ENCODE measurements around the gene PDZK1IP1. TPM values are rescaled to one million over a fixed set of nuclear protein-coding genes. Genes with fewer than 3 reads are reported as not detected.

PDZK1IP1 gene
- polyA plus RNA-seq, 1 donor (not counting 4 experiments of a cell fraction or from before 2014, with no cell fraction given): 1.5 TPM

DNA sequence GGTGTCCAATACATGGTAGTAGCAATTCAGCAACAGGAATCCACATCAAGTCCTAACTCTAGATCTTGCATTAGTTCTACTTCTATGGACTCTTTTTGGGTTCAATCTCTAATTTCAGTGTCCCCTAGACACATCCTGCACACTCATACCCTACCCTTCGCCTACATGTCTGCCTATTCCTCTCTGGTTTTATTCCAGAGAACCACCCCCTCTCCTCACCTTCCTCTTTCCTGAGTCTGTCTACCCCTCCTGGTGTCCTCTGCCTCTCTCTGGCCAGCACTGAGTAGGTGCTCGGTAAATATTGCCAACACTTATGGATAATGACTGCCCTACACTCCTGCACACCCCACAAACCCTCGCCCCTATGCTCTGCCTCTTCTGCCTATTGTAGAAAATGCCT, 32.6 kb upstream of the PDZK1IP1 start:
- Histone ChIP-seq H3K27me3 (ENCODE audit: control insufficient read depth, extremely low read depth, insufficient read depth, low read length) (peaks cover 51% of the 10 kb centered on the region), H3K27ac (ENCODE audit: control insufficient read depth, insufficient read depth, low read length) (no peak overlapping the region), H3K9me3 (ENCODE audit: control insufficient read depth, low read depth, low read length) (no peaks in the 10 kb centered on the region), H4K20me1 (ENCODE audit: control insufficient read depth, extremely low read depth, insufficient read depth, low read length) (no peaks in the 10 kb centered on the region), H3K4me1 (ENCODE audit: control insufficient read depth, extremely low read depth, insufficient read depth, low read length) (no peaks in the 10 kb centered on the region), H3K36me3 (ENCODE audit: control insufficient read depth in 2 of 2, extremely low read depth in 1 of 2, insufficient read depth in 2 of 2, low read length in 2 of 2) (no peaks in the 10 kb centered on the region), H3K4me2 (ENCODE audit: control insufficient read depth, extremely low read depth, insufficient read depth, low read depth, low read length) (no peak overlapping the region), H3K4me3 (ENCODE audit: control insufficient read depth in 2 of 3, extremely low read depth in 1 of 3, insufficient read depth in 2 of 3, low read depth in 1 of 3, low read length in 3 of 3) (no peak overlapping the region), H3K9ac (ENCODE audit: control insufficient read depth, extremely low read depth, insufficient read depth, low read length) (no peak overlapping the region), H2AFZ (ENCODE audit: control insufficient read depth, low read length) (no peak overlapping the region), H3K79me2 (ENCODE audit: control insufficient read depth, insufficient read depth, low read length) (no peaks in the 10 kb centered on the region), H3K9me1 (ENCODE audit: control insufficient read depth, extremely low read depth, insufficient read depth, low read length) (no peaks in the 10 kb centered on the region)
- dilution Hi-C loops (cut with MboI; ENCODE audit: extremely low pct_ligation_motif_present, low sequenced_read_pairs): no loop called here
- FAIRE-seq: no peak
- no peak for TF ChIP-seq CTCF (optimal IDR thresholded peaks at IDR 0.05 in 1 of 3, IDR thresholded peaks at IDR 0.05 in 1 of 3, conservative IDR thresholded peaks at IDR 0.05 in 1 of 3; ENCODE audit: extremely low read depth in 1 of 3, insufficient read depth in 2 of 3, low read length in 3 of 3)
- TF ChIP-seq EZH2 (IDR thresholded peaks at IDR 0.05; ENCODE audit: low read length): no peak
- no peak for DNase-seq (ENCODE audit: low read depth, low spot score)

- Histone ChIP-seq H3K27ac (ENCODE audit: control insufficient read depth, insufficient read depth, low read length) (no peak overlapping the region), H2AFZ (ENCODE audit: control insufficient read depth, low read length) (no peak overlapping the region), H3K27me3 (ENCODE audit: control insufficient read depth, extremely low read depth, insufficient read depth, low read length) (peaks cover 23% of the 10 kb centered on the region), H4K20me1 (ENCODE audit: control insufficient read depth, extremely low read depth, insufficient read depth, low read length) (no peaks in the 10 kb centered on the region), H3K9me1 (ENCODE audit: control insufficient read depth, extremely low read depth, insufficient read depth, low read length) (no peaks in the 10 kb centered on the region), H3K79me2 (ENCODE audit: control insufficient read depth, insufficient read depth, low read length) (no peaks in the 10 kb centered on the region), H3K4me2 (ENCODE audit: control insufficient read depth, extremely low read depth, insufficient read depth, low read depth, low read length) (no peak overlapping the region), H3K9ac (ENCODE audit: control insufficient read depth, extremely low read depth, insufficient read depth, low read length) (no peak overlapping the region), H3K4me3 (ENCODE audit: control insufficient read depth in 2 of 3, extremely low read depth in 1 of 3, insufficient read depth in 2 of 3, low read depth in 1 of 3, low read length in 3 of 3) (no peak overlapping the region), H3K4me1 (ENCODE audit: control insufficient read depth, extremely low read depth, insufficient read depth, low read length) (no peaks in the 10 kb centered on the region), H3K36me3 (ENCODE audit: control insufficient read depth in 2 of 2, extremely low read depth in 1 of 2, insufficient read depth in 2 of 2, low read length in 2 of 2) (no peaks in the 10 kb centered on the region), H3K9me3 (ENCODE audit: control insufficient read depth, low read depth, low read length) (no peaks in the 10 kb centered on the region)
- no peak for FAIRE-seq
- TF ChIP-seq CTCF (optimal IDR thresholded peaks at IDR 0.05 in 1 of 3, IDR thresholded peaks at IDR 0.05 in 1 of 3, conservative IDR thresholded peaks at IDR 0.05 in 1 of 3; ENCODE audit: extremely low read depth in 1 of 3, insufficient read depth in 2 of 3, low read length in 3 of 3) (no peak), EZH2 (IDR thresholded peaks at IDR 0.05; ENCODE audit: low read length) (no peak)
- no peak for DNase-seq (ENCODE audit: low read depth, low spot score)
- dilution Hi-C loops (cut with MboI; ENCODE audit: extremely low pct_ligation_motif_present, low sequenced_read_pairs): no loop called here
Observed at GRCh38 chr1:47219590-47220220, 29.9 kb upstream of the PDZK1IP1 start.
